DMS53 treated with DMSO at 0.1 percent for 48 hours (cell line): ENCODE results near the gene MSH2.
"Not testable (repeated sequence)": the region's sequence is repeated elsewhere in the genome, so short reads cannot be mapped to it uniquely, and the experiment has no call there.

Experiments used
- DNase-seq: peaks from one replicate; lab custom pipeline; 2025; ENCODE audit not compliant: unreplicated experiment; lab: John Stamatoyannopoulos, UW

MSH2 gene

DNA sequence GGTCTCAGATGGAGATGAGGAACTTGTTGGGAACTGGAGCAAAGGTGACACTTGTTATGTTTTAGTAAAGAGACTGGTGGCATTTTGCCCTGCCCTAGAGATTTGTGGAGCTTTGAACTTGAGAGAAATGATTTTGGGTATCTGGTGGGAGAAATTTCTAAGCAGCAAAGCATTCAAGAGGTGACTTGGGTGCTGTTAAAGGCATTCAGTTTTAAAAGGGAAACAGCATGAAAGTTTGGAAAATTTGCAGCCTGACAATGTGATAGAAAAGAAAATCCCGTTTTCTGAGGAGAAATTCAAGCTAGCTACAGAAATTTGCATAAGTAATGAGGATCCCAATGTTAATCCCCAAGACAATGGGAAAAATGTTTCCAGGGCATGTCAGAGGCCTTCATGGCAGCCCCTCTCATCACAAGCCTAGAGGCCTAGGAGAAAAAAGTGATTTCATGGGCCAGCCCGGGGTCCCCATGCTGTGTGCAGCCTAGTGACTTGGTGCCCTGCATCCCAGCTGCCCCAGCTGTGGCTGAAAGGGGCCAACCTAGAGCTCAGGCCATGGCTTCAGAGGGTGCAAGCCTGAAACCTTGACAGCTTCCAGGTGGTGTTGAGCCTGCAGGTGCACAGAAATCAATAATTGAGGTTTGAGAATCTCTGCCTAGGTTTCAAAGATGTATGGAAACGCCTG is 3.8 kb downstream of the MSH2 start:
- DNase-seq, result not testable (repeated sequence)

DNA sequence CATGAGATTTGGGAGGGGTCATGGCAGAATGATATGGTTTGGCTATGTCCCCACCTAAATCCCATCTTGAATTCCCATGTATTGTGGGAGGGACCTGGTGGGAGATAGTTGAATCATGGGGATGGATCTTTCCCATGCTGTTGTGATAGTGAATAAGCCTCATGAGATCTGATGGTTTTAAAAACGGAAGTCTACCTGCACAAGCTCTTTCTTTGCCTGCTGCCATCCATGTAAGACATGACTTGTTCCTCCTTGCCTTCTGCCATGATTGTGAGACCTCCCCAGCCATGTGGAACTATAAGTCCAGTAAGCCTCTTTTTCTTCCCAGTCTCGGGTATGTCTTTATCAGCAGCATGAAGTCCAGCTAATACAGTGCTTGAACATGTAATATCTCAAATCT is 5.0 kb downstream of the MSH2 start:
- DNase-seq, result not testable (repeated sequence)

DNA sequence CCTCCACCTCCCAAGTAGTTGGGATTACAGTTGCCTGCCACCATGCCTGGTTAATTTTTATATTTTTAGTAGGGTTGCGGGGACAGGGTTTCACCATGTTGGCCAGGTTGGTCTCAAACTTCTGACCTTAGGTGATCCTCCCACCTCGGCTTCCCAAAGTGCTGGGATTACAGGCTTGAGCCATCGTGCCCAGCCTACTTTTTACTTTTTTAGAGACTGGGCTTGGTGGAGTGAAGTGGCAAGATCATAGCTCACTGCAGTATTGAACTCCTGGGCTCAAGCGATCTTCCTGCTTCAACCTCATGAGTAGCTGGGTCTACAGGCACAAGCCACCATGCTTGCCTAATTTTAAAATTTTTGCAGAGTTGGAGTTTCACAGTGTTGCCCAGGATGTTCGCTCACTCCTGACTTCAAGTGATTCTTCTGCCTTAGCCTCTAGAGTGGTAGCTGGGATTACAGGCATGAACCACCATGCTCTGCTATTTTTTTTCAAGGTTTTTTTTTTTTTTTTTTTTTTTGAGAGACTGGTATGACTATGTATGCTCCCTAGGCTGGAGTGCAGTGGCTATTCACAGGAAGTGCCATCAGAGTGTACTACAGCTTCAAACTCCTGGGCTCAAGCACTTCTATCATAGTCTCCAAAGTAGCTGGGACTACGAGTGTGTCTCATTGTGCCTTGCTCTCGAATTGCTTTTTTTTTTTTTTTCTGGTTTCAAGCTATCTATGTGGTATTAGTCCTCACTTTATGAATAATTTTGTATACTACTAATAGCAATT is 11.9 kb downstream of the MSH2 start:
- DNase-seq, result no peak

DNA sequence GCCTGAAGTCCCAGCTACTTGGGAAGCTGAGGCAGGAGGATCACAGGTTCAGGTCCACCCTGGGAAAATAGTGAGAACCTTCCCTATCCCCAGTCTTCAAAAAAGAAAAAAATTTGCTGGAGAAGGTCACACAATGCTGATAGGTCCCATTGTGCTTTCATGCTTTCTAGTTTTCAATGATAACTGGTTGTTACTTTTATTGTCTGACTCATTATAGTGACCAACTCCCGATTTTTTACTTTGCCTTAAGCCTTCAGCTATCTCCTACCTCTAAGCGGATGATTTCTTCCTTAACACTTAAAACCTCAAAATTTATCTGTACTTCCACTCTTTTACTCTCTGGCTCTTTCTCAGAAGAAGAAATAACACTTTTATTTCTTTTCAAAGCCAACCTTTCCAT is 17.3 kb downstream of the MSH2 start:
- DNase-seq, result no peak

DNA sequence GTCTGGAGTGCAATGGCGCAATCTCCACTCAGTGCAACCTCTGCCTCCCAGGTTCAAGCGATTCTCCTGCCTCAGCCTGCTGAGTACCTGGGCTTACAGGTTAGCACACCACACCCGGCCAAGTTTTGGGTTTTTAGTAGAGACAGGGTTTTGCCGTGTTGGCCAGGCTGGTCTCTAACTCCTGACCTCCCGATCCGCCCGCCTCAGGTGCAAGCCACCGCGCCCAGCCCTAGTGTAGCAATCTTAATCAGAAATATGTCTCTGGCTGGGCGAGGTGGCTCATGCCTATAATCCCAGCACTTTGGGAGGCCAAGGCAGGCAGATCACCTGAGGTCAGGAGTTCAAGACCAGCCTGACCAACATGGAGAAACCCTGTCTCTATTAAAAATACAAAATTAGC is 17.7 kb downstream of the MSH2 start:
- DNase-seq, result not testable (repeated sequence)

DNA sequence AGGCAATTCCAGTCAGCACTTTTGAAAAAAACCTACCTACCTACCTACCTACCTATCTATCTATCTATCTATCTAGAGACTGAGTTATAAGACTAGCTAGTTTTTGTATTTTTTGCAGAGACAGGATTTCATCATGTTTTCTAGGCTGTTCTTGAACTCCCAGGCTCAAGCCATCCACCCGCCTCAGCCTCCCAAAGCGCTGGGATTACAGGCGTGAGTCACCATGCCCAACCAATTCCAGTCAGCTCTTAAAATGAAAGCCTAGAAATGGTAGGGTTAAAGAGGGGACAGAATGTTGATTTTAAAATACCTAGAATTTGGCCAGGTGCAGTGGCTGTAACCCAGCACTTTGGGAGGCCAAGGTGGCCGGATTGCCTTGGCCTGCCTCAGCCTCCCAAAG is 19.1 kb downstream of the MSH2 start:
- DNase-seq, result no peak

DNA sequence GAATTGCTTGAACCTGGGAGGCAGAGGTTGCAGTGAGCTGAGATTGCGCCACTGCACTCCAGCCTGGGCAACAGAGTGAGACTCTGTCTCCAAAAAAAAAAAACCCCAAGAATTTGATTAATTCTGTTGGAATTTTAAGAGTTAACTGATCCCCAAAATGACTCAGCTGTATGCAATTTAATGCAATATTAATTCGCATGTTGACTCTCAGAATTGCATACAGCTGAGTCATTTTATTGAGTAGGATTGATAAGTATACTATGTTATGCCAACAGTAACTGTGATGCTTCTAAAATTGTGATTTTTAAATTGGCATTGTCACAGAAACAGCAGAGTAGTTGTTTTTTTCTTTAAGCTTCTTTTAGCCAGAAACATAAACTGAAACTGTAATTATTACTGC is 19.6 kb downstream of the MSH2 start:
- no peak for DNase-seq

DNA sequence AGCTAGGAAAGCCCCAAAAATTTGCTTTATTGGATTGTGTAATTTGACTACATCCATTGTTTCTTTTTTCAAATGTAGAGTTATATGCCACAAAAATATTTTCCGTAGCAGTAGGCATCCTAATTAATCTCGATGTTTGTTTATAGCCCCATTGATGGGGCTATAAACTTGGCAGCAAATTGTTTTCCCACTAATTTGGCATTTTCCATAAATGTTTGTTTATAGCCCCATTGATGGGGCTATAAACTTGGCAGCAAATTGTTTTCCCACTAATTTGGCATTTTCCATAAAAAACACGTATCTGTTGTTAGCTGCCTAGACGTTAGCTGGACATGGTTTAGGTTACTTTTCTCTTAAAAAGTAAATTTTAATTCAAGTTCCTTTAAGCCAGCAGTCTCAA is 23.8 kb downstream of the MSH2 start:
- no peak for DNase-seq

DNA sequence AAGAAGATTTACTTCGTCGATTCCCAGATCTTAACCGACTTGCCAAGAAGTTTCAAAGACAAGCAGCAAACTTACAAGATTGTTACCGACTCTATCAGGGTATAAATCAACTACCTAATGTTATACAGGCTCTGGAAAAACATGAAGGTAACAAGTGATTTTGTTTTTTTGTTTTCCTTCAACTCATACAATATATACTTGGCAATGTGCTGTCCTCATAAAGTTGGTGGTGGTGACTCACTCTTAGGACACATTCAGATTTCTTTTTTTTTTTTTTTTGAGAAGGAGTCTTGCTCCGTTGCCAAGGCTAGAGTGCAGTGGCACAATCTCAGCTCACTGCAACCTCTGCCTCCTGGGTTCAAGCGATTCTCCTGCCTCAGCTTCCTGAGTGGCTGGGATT is 26.8 kb downstream of the MSH2 start:
- no peak for DNase-seq

DNA sequence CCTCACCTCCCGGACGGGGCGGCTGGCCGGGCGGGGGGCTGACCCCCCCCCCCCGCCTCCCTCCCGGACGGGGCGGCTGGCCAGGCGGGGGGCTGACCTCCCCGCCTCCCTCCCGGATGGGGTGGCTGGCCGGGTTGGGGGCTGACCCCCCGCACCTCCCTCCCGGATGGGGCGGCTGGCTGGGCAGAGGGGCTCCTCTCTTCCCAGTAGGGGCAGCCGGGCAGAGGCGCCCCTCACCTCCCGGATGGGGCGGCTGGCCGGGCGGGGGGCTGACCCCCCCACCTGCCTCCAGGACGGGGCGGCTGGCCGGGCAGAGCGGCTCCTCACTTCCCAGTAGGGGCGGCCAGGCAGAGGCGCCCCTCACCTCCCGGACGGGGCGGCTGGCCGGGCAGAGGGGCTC is 30.1 kb downstream of the MSH2 start:
- not testable (repeated sequence) for DNase-seq

DNA sequence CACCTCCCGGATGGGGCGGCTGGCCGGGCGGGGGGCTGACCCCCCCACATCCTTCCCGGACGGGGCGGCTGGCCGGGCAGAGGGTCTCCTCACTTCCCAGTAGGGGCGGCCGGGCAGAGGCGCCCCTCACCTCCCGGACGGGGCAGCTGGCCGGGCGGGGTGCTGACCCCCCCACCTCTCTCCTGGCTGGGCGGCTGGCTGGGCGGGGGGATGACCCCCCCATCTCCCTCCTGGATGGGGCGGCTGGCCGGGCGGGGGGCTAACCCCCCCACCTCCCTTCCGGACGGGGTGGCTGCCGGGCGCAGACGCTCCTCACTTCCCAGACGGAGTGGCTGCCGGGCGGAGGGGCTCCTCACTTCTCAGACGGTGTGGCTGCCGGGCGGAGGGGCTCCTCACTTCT is 30.5 kb downstream of the MSH2 start:
- DNase-seq, result not testable (repeated sequence)

DNA sequence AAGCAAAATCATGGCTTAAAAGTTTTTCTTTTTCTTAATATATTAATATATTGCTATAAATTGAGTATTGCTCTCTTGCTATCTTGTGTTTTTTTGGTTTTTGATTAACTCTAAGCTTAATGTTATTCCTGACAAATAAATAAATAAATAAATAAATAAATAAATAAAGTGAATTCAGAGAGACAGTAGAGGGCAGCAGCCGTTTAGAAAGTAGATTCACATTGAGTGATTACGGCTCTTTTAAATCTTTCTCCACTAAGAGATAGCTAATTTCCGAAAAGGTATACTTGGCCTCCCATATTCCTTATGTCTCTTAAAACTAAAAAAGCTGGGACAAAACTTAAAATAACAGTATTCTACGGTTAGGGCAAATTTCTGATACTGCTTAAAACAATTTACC is 34.3 kb downstream of the MSH2 start:
- DNase-seq, result peak; percentile 41

DNA sequence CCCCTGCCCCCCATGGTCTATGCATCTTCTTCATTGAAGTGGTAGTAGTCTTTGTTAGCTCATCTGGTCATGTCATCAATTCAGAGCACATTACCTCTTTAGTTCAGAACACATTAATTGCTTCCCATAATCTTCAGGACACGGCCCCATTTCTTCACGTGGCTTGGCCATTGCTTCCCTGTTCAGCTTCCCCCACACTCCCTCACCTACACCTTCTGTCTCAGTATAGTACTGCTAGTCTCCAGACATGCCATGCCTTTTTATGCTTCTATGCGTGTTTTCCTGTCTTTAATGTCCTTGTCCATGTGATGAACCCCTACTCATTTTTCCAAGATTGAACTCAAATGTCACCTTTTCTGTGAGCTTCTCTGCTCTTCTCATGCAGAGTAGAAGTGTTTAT is 35.1 kb downstream of the MSH2 start:
- DNase-seq, result no peak

DNA sequence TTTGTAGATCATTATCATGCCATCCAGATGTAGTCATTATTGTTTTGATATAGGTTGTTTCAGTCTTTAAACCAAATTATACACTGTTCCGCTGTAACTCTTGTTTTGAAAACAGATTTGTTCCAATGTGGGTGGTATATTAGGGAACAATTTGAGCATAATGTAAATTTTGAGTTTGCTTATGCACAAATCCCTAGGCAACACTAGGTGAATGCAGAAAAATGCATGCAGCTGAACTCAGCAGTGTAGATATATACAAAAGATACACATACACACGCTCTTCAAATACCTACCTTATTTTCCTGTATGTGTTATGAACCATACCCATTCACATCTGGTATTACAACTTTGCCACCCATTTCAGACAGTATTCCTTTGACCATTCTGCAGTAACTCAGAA is 35.8 kb downstream of the MSH2 start:
- no peak for DNase-seq

DNA sequence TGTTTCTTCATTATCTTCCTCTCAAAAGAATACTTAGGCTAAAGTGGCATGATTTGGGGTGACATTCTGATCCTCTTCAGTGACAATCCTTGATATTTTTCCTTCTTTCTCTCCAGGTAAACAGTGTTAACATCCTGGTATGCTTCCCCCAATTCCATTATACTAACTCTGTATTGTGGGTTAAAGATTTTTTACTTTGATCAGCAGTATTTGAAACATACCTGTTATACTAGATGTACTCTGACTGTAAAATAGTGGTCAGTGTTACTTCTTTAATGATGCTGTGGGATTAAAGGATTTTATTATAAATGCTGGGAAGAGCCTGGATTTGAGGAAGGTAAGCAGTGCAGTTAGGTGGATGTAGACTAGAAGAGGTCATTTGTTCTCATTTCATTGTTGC is 48.8 kb downstream of the MSH2 start:
- no peak for DNase-seq

DNA sequence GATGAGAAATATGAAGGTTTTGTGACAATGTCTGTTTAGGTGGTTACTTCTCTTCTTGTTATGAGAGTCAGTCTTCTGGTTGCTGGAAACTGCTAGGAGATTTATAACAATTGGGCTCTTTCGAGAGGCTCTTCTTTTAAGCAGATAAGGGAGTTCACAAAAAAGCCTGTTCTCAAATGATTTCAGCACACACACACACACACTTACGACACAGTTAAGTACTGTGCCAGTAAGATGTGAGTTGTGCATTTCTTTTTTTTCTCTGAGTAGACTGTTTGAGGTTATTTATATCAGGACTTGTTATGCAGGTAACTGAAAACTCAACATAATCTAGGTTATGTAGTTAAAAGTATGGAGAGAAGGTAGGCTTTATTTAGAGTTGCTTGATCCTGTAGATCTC is 49.8 kb downstream of the MSH2 start:
- DNase-seq, result no peak

DNA sequence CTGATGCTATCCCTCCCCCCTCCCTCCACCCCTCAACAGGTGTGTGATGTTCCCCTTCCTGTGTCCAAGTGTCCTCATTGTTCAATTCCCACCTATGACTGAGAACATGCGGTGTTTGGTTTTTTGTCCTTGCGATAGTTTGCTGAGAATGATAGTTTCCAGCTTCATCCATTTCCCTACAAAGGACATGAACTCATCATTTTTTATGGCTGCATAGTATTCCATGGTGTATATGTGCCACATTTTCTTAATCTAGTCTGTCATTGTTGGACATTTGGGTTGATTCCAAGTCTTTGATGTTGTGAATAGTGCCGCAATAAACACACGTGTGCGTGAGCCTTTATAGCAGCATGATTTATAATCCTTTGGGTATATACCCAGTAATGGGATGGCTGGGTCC is 51.9 kb downstream of the MSH2 start:
- DNase-seq, result not testable (repeated sequence)

DNA sequence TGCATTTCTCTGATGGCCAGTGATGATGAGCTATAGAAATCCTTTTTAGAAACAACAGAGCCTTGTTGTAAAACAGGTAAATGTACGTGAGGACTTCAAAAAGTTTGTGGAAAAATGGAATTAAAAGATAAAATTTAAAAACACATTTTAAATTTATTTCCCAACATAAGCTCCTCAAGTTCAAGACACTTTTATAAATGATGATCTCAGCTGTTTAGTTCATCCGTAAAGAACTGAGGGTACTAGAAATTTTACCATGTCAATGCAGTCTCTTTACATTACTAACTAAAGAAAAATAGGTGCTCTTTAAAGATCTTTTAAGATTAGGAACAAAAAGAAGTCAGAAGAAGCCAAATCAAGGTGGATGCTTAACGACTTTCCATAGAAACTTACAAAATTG is 52.5 kb downstream of the MSH2 start:
- no peak for DNase-seq

DNA sequence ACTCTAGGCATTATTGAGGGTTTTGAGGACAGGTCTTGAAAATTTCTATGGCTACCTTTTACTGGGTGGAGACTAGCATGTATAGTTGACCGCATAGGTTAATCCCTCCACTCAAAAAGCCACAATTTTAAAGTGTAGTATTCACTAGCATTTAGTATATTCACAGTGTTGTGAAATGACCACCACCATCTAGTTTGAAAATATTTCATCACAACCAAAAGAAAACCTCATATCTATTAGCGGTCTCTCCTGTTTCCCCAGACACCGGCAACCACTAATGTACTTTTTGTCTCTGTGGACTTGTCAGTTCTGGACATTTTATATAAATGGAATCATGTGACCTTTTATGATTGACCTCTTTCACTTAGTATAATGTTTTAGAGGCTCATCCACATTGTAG is 53.9 kb downstream of the MSH2 start:
- DNase-seq, result no peak

DNA sequence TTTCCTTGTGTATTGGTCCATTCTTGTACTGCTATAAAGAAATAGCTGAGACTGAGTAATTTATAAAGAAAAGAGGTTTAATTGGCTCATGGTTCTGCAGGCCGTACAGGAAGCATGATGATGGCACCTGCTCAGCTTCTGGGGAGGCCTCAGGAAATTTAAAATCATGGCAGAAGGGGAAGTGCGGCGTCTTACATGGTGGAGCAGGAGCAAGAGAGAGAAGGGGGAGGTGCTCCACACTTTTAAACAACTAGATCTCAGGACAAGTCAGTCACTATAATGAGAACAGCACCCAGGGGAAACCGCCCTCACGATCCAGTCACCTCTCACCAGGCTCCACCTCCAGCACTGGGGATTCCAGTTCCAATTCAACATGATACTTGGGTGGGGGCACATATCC is 54.3 kb downstream of the MSH2 start:
- no peak for DNase-seq

DNA sequence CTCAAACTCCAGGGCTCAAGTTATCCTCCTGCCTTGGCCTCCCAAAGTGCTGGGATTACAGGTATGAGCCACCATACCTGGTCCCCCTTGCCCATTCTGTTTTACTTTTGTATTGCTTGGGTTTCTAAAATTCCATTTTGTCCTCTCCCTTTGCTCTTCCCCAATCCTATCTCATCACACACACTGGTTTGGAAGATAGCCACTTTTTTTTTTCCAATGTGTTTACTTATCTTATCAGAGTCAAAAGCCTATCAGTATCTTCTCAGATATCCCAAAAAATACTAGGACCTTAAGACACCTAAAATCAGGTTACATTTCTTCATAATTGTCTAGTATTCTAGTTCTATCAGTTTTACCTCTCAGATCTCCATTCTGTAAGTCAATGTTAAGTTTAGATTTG is 56.1 kb downstream of the MSH2 start:
- DNase-seq, result no peak

DNA sequence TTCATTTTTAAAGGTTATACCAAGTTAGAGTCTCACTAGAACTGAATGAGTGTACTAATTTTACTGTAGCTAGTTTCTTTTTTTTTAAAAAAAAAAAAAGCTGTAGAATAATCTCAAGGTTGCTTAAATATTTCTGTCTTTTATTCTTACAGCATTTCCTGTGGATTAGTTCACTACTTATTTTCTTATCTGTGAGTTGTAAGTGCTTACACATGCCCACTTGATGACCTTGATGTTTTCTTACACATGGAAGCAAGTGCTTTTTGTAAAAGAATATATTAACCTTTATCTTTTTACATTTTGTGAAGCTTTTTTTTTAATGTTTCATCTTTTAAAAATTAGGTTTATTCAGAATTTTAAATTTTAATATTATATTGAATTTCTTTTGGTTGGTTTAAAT is 57.8 kb downstream of the MSH2 start:
- DNase-seq, result no peak
